GM21786 (cell line): Measurements from ENCODE around the gene BMP6.

Experiments used
- ATAC-seq: cut with Tn5 transposase; IDR thresholded peaks from one replicate; pipeline ENCODE4 v1.9.1; 2021; ENCODE audit not compliant: unreplicated experiment

The BMP6 gene

DNA sequence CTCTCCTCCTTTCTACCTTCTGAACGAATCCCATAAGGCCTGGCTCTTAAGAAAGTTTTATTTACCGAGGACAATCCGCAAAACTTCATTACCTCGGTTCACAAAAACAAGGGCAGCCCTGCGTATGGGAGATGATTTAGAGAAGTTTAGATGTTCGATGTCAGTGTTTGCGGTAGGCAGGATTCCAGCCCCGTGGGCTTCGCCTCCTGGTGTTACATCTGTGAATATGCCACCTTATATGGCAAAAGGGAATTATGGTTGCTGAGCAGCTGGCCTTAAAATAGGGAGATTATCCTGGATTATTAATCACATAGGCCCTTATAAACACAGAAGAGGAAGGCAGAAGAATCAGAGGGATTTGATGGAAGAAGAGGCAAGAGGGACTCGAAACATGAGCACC is 21.1 kb downstream of the BMP6 start:
- ATAC-seq: no peak

DNA sequence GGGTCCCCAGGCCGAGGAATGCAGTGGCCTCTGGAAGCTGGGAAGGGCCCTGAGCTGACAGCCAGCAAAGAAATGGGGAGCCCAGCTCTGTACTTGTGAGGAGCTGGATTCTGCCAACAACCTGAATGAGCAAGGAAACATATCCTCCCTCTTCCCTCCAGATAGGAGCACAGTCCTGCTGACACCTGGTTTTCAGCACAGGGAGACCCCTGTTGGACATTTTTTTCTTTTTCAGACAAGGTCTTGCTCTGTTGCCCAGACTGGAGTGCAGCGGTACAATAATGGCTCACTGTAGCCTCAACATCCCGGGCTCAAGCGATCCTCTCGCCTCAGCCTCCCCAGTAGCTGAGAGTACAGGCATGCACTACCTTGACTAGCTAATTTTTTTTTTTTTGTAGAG is 21.5 kb downstream of the BMP6 start:
- no peak for ATAC-seq

DNA sequence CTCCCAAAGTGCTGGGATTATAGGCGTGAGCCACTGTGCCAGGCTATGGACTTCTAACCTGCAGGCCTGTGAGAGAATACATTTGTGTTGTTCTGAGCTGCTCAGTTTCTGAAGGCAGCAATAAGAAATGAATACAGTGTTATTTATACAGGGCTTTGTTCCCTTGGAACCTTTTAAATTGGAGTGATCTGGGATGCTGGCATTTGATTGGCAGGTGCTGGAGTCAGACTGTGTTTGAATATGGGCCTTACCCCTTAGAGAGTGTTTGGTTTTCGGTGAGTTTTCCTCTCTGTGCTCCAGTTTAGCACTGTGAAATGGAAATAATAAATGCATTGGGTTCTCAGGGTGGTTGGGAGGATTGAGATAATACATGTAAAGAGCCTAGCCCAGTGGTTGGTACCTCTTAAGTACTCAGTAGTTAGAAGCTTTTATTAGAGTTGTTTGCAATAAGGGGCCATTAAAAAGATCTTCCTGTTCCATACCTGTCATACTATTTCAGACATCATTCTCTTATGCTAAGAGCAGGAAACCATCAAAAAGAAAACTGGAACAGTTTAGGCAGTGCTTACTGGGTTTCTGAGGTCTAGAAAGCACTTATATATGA is 22.1 kb downstream of the BMP6 start:
- ATAC-seq: no peak

DNA sequence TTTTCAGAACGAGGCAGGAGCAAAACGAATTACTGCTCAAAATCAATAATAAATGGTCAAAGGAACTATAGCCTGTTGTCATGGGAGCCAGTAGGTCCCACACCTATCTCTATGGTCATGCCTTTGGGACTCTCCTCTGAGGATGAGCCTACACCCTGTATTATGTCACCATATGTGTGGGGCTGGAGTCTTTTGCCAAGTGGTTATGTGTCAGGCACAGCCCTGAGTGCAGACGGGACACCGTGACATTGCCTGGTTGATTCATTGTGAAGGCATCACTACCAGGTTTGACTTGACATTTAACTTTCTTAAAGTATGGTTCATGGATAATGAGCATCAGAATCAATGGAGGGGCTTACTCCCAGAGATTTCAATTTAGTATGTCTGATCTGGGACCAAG is 23.6 kb downstream of the BMP6 start:
- no peak for ATAC-seq

DNA sequence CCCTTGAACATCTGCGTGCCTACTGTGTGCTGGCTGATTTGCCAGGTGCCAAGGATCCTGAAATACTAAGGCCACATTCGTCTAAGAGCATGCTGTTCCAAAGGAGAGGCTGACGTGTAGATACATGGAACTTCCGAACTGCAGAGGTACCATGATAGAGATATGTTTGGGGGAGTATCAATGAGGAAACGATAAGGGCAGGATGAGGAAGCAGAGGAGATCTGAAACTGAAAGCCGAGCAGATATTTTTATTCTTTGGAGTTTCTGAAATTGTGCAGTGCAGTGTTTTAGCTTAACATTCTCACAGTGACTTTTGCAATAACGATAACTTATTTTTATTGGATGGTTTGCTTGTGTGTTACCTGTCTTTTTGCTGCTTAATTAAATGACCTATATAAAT is 24.3 kb downstream of the BMP6 start:
- no peak for ATAC-seq

DNA sequence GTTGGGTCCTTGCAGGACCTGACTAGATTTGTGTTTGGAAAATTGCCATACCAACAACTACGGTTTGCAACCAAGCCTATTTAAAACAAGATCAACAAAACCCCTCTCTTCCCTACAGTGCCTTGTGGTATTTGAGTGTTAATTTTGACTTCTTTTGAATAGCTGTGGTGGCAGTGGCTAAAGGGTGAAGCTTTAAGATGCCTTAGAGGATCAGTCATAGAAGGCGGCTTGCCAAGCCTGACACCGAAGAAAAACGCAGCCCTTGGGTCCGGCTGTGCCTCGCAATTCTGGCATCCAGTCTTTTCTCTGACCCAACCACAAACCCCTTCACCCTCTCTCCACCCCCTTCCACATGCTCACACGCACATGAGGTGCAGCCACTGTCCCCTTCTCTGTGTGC is 32.6 kb downstream of the BMP6 start:
- ATAC-seq: no peak

DNA sequence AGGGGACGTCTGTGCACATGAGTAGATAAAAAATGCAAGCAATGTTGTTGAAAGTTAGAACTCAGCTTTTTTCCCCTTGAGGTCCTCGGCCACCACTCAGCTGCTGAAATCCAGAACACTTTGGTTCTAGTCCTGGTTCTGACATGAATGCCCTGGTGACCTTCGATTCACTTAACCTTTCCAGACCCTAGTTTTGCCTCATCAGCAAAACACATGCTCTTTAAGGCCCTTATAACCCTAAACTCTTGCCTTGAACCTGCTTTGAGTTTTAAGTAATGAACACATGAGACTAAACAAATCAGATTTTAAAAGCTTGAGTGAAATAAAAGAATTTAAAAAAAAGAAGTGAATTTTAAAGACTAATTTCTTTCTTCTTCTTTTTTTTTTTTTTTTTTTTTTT is 33.4 kb downstream of the BMP6 start:
- no peak for ATAC-seq

DNA sequence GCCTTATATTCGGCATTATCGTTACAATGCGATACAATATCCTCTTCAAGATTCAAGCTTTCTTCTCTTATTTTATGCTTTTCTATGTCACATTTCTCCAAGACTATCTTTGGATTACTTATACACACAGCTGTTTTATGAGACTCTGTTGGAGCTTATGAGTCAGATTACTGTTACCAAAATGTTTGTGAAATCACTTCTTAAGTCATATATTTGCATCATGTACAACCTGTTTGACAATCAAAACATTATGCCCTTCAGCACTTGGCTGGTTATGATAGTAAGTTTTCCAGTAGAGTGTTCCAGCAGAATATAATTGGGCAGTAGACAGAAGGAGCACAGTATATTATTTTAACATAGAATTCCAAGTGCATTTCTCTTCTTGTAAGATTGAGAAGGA is 35.2 kb downstream of the BMP6 start:
- ATAC-seq: no peak

DNA sequence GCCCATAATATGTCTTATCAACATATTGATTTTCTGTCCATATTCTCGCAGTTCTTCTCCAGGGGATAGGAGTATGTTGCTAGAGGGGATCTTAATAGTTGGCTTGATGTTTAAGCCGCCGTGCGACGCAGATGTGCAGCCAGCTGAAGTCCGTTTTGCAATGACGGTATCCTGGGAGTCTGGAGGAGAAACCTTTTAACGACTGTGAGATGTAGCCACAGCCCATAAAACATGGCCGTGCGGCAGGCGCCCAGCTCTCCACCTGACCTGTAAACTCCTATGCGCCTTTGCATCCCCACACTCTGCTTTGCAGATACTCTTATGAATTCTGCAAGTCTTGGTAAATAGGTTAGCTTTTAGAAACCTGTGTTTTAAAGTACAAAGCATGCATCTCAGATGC is 36.9 kb downstream of the BMP6 start:
- ATAC-seq: no peak

DNA sequence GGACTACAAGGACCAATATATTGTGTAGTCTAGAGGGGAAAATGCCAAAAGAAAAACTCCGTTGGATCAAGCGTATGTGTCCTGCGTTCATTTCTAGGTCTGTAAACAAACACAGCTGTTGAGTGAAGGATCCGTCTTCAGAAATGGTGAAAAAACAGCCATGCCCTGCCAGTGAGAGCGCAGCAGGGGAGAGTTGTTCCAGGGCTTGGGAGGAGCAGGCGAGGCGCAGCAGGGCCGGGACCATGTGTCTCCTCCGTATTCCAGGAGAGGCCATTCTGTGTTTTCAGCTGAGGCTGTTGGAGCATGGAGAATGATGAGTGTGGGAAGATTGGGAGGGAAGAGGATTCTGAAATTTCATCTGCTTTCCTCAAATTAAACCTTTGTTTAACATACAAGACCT is 38.0 kb downstream of the BMP6 start:
- ATAC-seq: no peak

DNA sequence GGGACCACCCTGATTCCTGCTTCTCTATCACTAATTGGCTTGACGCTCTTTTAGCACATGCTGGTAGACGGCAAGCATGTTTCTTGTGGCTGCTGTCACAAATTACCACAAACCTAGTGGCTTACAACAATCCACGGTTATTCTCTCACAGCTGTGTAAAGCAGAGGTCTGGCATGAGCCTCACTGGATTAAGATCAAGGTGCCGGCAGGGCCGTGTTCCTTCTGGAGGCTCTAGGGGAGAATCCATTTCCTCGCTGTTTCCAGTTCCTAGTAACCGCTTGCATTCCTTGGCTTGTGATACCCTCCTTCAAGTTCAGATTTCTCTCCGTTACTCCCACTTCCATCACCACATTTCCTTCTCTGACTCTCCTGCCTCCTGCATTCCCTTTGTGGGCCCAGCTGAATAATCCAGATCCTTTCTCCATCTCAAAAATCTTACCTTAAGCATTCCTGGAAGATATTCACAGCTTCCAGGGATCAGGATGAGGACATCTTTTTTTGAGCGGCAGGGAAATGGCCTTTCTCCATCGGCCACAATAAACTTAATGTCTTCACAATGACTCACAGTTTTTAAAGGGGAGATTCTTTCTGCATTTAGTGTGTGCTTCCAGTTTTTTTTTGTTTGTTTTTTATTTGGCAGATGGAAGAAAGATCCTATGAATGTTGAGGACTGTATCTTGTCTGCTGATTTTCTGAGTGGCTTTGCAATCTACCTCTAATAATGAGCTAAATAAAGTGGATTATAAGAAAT is 39.9 kb downstream of the BMP6 start:
- ATAC-seq: no peak

DNA sequence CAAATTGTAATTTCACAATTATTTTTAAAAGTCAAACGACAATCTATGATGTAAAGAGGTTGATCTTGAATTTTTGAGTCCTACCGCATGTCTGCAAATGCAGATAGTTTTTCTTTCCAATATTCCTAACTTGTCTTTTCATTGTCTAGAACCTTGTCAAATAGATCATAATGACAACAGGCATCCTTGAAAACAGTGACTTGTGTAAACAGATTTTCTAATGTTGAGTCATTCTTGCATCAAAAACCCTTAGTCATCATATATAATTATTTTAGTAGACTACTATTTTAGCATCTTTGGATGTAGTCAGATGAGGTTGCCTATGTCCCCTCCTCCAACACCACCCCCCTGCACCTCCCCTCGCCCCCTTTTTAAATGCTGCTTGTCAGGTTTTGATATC is 43.8 kb downstream of the BMP6 start:
- no peak for ATAC-seq

DNA sequence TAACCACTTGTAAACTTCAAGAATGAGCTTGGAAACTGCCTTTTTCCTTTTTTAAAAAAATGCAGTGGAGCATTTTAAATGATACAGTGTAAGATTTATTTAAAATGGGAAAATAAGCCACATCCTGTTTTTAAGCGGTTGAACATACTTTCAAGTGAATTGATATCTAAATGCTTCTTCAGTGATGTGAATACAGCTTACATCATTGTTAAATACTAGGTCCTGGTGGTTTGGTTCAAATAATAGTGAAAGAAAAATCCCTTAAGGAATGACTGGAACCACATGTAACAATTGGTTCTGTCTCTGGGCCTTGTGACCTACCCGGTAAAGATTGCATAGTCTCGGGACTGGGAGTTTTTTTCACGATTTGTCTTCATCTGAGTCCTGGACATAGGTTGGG is 44.2 kb downstream of the BMP6 start:
- no peak for ATAC-seq

DNA sequence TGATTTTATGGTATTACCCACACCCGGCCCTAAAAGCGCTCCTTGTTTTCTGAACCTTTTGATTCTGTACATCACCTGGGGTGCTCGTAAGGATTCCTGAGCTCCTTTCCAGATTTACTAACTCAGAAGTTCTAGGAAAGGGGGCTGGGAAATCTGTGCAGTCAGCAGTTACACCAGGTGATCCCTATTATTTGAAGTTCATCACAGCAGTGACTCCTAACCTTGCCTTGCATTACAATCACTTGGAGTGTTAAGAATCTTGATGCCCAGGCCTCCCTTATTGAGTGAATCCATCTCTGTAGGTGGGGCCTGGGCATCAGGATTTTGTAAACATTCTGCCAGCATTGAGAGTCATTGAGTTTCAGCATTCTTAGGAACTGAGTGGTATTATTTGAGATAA is 44.7 kb downstream of the BMP6 start:
- no peak for ATAC-seq

DNA sequence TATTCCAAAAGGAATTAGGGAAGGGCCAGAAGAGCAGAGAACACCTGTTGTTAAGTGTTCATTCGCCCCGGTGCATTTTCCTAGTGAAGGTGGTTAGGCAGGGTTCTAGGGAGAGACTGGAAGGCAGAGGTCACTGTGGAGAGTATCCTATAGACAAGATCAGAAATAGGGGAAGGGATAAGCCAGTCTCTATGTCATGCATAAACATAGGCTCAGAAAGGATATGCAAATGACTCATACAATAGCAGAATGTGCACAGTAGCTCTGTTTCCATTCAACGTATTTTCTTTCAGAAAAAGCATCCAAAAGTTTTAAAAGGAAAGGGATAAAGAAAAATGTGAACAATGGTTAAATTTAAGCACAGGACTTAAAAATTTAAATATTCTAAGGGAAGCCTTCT is 47.4 kb downstream of the BMP6 start:
- ATAC-seq: no peak

DNA sequence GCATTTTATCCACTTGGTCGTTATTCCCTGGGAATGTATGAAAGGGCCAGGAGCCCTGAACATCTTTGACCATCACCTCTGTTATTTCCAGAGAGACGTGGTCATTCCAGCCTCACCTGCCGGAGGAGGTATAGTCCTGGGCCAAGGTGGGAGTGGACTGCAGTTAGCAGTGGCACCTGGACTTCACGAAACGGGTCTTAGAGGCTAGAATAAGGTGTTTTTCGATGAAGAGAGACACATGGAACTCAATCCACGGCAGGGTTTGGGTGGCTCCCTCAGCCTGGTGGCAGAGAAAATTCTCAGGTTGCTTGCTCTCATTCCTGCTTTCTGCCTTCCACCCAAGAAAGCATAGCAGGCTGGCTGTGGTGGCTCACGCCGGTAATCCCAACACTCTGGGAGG is 48.0 kb downstream of the BMP6 start:
- no peak for ATAC-seq

DNA sequence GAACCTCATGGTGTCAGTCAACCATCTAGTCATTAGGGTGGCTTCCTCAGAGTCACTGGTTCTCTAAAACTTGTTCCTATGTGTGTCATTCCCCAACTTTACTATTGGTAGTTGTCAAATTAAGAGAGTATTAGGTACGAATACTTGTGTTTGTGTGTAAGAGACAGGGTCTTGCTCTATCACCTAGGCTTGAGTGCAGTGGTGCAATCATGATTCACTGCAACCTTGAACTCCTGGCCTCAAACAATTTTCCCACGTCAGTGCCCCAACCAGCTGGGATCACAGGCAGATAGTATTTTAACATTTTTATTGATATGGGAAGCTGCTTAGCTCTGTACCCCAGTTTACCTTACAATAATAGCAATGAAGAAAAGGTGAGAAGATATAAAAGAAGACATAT is 50.6 kb downstream of the BMP6 start:
- ATAC-seq: no peak

DNA sequence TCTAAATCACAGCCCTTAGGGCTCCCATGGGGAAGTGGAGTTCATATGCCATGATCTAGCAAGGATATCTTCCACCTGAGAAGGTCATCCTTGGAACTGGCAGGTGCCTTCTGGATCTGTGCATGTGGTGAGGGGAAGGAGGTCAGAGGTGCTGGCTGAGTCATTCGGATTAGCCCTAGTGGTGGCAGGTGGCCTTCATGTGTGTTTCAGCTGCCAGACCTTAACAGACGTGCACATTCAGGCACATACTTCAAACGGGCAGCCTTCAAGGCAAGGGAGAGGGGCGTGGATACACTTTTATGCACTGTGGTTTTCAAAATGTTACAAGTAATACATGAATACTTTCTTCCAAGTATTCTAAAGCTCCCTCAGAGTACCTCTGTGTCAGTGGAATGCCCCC is 51.2 kb downstream of the BMP6 start:
- ATAC-seq: no peak

DNA sequence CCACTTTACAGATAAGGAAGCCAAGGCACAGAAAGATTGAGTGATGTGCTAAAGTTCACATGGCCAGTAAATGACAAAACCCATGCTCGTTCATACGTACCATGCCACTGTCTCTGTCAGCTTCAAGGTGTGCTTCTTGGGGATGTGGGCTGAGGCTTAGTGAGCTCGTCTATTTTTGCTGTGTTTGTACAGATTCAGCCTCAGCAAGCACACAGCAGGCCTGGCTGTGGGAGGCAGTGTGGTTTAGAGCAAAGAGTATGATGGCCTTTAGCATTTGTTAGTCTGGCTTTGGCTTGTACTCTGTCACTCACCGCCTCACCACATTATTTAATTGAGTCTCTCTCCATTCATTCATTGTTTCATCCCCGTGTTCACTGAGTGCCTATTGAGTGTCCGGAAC is 55.3 kb downstream of the BMP6 start:
- ATAC-seq: no peak

DNA sequence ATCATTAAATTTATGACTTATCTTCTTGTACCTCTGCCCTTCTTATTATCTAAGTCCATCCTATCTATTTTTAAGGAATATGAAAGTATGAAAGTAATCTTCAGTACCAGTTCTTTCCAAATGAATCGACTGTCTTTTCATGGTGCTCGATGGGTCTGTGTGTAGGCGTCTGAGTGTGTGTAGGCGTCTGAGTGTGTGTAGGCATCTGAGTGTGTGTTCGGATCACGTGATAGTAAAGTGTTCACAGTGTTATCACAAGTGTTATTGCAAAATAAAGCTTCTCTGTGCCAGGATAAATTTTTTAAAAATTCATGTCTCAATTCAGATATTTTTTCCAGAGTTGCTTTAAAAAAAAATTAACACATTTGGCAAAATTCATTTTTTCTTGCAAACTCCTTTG is 58.3 kb downstream of the BMP6 start:
- ATAC-seq: no peak

DNA sequence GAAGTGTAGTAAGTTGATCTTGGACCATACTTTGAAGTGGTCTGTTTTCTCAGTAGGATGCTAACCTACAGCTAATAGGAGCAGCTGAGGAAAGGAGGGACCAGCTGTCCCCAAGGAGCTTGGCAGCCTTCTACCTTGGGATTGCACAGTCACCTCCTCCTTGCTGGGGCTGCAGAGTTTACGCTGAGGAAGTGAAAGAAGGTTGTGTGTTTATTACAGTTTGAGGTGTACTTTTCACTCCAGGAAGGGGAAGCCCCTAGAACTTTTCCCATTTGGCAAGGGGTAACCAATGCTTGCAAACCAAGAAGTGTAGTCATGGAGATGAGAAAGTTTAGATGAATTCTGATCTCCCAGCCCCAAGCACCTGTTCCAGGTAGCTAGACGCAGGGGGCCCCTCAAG is 58.8 kb downstream of the BMP6 start:
- no peak for ATAC-seq

DNA sequence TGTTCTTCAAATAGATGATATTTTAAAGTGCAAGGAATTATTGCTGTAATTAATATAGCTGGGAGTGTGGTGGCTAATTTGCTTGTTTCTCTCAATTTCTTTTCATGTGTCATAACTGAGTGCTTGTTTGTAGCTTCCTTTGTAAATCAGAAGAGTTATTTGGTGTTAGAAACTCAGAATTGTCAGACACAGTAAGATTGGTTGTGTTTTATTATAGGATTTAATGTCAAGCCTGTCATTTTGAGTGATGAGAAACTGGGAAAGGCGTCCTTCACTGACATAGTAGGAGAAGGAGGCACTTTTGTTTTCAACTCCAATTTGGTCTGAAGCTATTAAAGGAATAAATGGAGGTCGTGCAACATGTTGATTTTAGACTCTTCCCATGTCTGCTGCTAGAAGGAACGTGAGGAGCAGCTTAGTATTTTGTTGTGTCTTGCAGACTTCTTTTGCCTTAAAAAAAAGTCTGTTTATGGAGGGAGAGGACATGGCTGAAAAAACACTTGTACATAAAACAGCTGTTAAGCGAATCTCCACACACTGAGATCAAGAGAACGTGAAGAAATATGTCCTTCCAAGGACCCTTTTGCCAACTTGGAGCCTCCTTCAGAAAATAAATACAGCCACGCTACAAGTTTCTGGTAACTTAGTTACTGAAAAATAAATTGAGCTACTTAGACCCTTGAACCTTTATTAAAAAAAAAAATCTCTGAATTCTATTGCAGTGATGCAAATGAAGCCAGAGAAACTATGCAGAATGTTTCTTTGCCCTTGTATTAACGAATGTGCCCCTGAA is 59.5 kb downstream of the BMP6 start:
- no peak for ATAC-seq
